Testis (tissue), 3 donors: ENCODE data around the gene OR2A12. TPM values are rescaled to one million over a fixed set of nuclear protein-coding genes. Genes with fewer than 3 reads are reported as not detected.

ENCODE experiments used
- DNase-seq: peaks from one replicate; pipeline ENCODE4 v3.0.0-alpha.2; 2019
- H3K27ac ChIP-seq, 2 donors: fragments of 200-600 bp; sonication (generic); one replicate each; pipeline ENCODE4 v1.5.1; 2019
- H3K27me3 ChIP-seq: fragments of 200-600 bp; sonication (generic); one replicate; pipeline ENCODE4 v1.5.1; 2019
- H3K36me3 ChIP-seq: fragments of 200-600 bp; sonication (generic); one replicate; pipeline ENCODE4 v1.5.1; 2017; ENCODE audit warnings: low read depth; ENCODE audit errors: missing control alignments
- H3K4me1 ChIP-seq: fragments of 200-600 bp; sonication (generic); one replicate; pipeline ENCODE4 v1.5.1; 2019
- H3K4me3 ChIP-seq, 2 donors: fragments of 200-600 bp; sonication (generic); one replicate each; pipeline ENCODE4 v1.5.1; 2017 to 2019
- H3K9me3 ChIP-seq: fragments of 200-600 bp; sonication (generic); one replicate; pipeline ENCODE4 v1.5.1; 2017
- CTCF ChIP-seq, 3 experiments: fragments of 450-650 bp in 2 of 3; fragments of 200-600 bp in 1 of 3; sonication (generic) in 1 of 3; IDR thresholded peaks; one replicate each; pipeline ENCODE4 v1.5.1; 2016 to 2019; ENCODE audit warnings: antibody characterized with exemption in 3 of 3, mild to moderate bottlenecking in 2 of 3, moderate library complexity in 1 of 3
- POLR2A ChIP-seq: fragments of 450-650 bp; IDR thresholded peaks from one replicate; pipeline ENCODE4 v1.6.1; 2017; ENCODE audit warnings: antibody characterized with exemption, mild to moderate bottlenecking, moderate library complexity
- WGBS, 2 donors: methylation state at CpG; one replicate each; pipeline ENCODE4 v1.1.5; 2018; 5-methylcytosine and 5-hydroxymethylcytosine counted together
- intact Hi-C: fragments of 100-400 bp; cut with DNase I; formaldehyde crosslinking; loops from one replicate; pipeline ENCODE4 v1.15.1; 2023; ENCODE audit warnings: low total_unique reads
- polyA plus RNA-seq: library from polyadenylated mRNA; stranded (reverse); fragments of 350-450 nt; fragmentation: Illumina TruSeq; extraction: RNeasy Lipid Tissue Mini Kit (QIAGEN cat#74804); gene quantifications from one replicate; pipeline ENCODE4 v1.2.3, GENCODE V29; 2014; ENCODE audit warnings: low read depth, low replicate concordance; ENCODE audit not compliant: insufficient read depth
- small RNA-seq, 2 donors: library from RNA; depleted of rRNA; stranded (forward); fragments of <200 nt; gene quantifications; one replicate each; pipeline ENCODE3, GENCODE V24; 2016
- total RNA-seq, 2 donors: library from RNA; depleted of rRNA; stranded (reverse); fragments of >200 nt; gene quantifications; one replicate each; pipeline ENCODE4 v1.2.3, GENCODE V29; 2016

Gene OR2A12
- total and polyA plus RNA-seq, 3 donors from 2014 or later, result 0.06 to 0.39 TPM; not detected in 1

- no peak overlapping the region for H3K4me3 ChIP-seq
- H3K36me3 ChIP-seq, result no peaks in the 10 kb centered on the region
- intact Hi-C loops, result no loop called here
- H3K27me3 ChIP-seq, result no peaks in the 10 kb centered on the region
- 69 to 74% methylated on average over 2 of the region's 2 CpGs for WGBS, 2 donors
- H3K27ac ChIP-seq, result no peak overlapping the region
- no peak for TF ChIP-seq CTCF (IDR thresholded peaks at IDR 0.05)
- TF ChIP-seq POLR2A, result no peak
- H3K9me3 ChIP-seq, result no peaks in the 10 kb centered on the region
- DNase-seq, result no peak
- H3K4me1 ChIP-seq, result no peaks in the 10 kb centered on the region
These were observed 62.2 kb downstream of the OR2A12 start for GRCh38 chr7:144148224-144148827.

Small RNA genes lying within 50 kb of the gene (small RNA-seq; reads per million reads assigned to genes)
- gene OR2A41P, result 0 reads per million in 2 donors

Other genes with a start within 250 kb of the OR2A12 start
- gene TCAF1, start 184.1 kb upstream of the OR2A12 start, total RNA-seq, result 10 to 100 TPM; 21.3 to 28.7 TPM
- gene TCAF1, start 184.1 kb upstream of the OR2A12 start, polyA plus RNA-seq, result 6.2 TPM
- gene OR2F2, start 151.0 kb upstream of the OR2A12 start, total RNA-seq, result 1 to 10 TPM; 1.2 to 3.5 TPM
- gene OR2F2, start 151.0 kb upstream of the OR2A12 start, polyA plus RNA-seq, result 0.30 TPM
- 1 to 10 TPM; 2.2 to 5.3 TPM for gene OR2F1, start 131.4 kb upstream of the OR2A12 start, total RNA-seq
- gene OR2F1, start 131.4 kb upstream of the OR2A12 start, polyA plus RNA-seq, result 0.20 TPM
- 1 to 10 TPM; 1.4 to 1.8 TPM for gene OR6B1, start 86.0 kb upstream of the OR2A12 start, total RNA-seq
- 0.53 TPM for gene OR6B1, start 86.0 kb upstream of the OR2A12 start, polyA plus RNA-seq
- gene OR2A5, start 37.3 kb upstream of the OR2A12 start, total RNA-seq, result under 1 TPM; 0.31 to 0.43 TPM
- gene OR2A5, start 37.3 kb upstream of the OR2A12 start, polyA plus RNA-seq, result not detected
- gene OR2A25, start 16.5 kb upstream of the OR2A12 start, total RNA-seq, result under 1 TPM in 1 of 2 donors, not detected in 1; 0.19 TPM
- gene OR2A25, start 16.5 kb upstream of the OR2A12 start, polyA plus RNA-seq, result 0.18 TPM
- not detected for gene OR2A2, start 23.3 kb downstream of the OR2A12 start, total RNA-seq
- gene OR2A2, start 23.3 kb downstream of the OR2A12 start, polyA plus RNA-seq, result not detected
- gene OR2A14, start 36.9 kb downstream of the OR2A12 start, total RNA-seq, result not detected
- gene OR2A14, start 36.9 kb downstream of the OR2A12 start, polyA plus RNA-seq, result not detected
- gene CTAGE4, start 97.2 kb downstream of the OR2A12 start, total RNA-seq, result 10 to 100 TPM in 1 of 2 donors, 1 to 10 TPM in 1; 7.5 to 13.1 TPM
- gene CTAGE4, start 97.2 kb downstream of the OR2A12 start, polyA plus RNA-seq, result not detected
- gene ARHGEF35, start 109.6 kb downstream of the OR2A12 start, total RNA-seq, result 1 to 10 TPM in 1 of 2 donors, under 1 TPM in 1; 0.87 to 1.3 TPM
- gene ARHGEF35, start 109.6 kb downstream of the OR2A12 start, polyA plus RNA-seq, result 3.0 TPM
- not detected for gene OR2A42, start 153.3 kb downstream of the OR2A12 start, total RNA-seq
- not detected for gene OR2A42, start 153.3 kb downstream of the OR2A12 start, polyA plus RNA-seq
- 1 to 10 TPM in 1 of 2 donors, under 1 TPM in 1; 0.63 to 1.2 TPM for gene OR2A7, start 178.5 kb downstream of the OR2A12 start, total RNA-seq
- 1.1 TPM for gene OR2A7, start 178.5 kb downstream of the OR2A12 start, polyA plus RNA-seq
- gene CTAGE8, start 183.0 kb downstream of the OR2A12 start, total RNA-seq, result 10 to 100 TPM in 1 of 2 donors, 1 to 10 TPM in 1; 4.4 to 13.7 TPM
- 16.6 TPM for gene CTAGE8, start 183.0 kb downstream of the OR2A12 start, polyA plus RNA-seq
- gene OR2A1, start 226.1 kb downstream of the OR2A12 start, total RNA-seq, result under 1 TPM in 1 of 2 donors, not detected in 1; 0.37 TPM
- 0.20 TPM for gene OR2A1, start 226.1 kb downstream of the OR2A12 start, polyA plus RNA-seq